HG03159 (cell line): ENCODE data around the gene DPP3.
"Not testable (repeated sequence)": the region's sequence is repeated elsewhere in the genome, so short reads cannot be mapped to it uniquely, and the experiment has no call there.

ENCODE experiments used
- ATAC-seq: cut with Tn5 transposase; IDR thresholded peaks from one replicate; pipeline ENCODE4 v1.9.1; 2021; ENCODE audit warnings: mild to moderate bottlenecking, moderate library complexity; ENCODE audit not compliant: unreplicated experiment

Gene DPP3

GRCh38 chr11:66462911-66463310 lies 17.3 kb upstream of the DPP3 start:
- no peak for ATAC-seq

- ATAC-seq, result not testable (repeated sequence)
Observed at GRCh38 chr11:66464116-66464515, 16.1 kb upstream of the DPP3 start.

- no peak for ATAC-seq
Observed at GRCh38 chr11:66464916-66465315, 15.3 kb upstream of the DPP3 start.

- ATAC-seq, result no peak
Observed at GRCh38 chr11:66465373-66466224, 14.6 kb upstream of the DPP3 start.

- peak; percentile 69 for ATAC-seq
Observed at GRCh38 chr11:66466225-66467033, 13.8 kb upstream of the DPP3 start, which contains the start of gene PELI3. Gene PELI3 (plus strand): TSS chr11:66466905. CDS start chr11:66468129, 1,224 bp downstream.

GRCh38 chr11:66467034-66467659 lies 13.1 kb upstream of the DPP3 start:
- peak; percentile 39 for ATAC-seq

- no peak for ATAC-seq
Observed at GRCh38 chr11:66467756-66468155, 12.5 kb upstream of the DPP3 start.

- ATAC-seq, result no peak
Observed at GRCh38 chr11:66468691-66469090, 11.5 kb upstream of the DPP3 start.

- no peak for ATAC-seq
Observed at GRCh38 chr11:66469441-66469840, 10.8 kb upstream of the DPP3 start.

GRCh38 chr11:66470015-66470414 lies 10.2 kb upstream of the DPP3 start:
- ATAC-seq, result no peak

GRCh38 chr11:66471142-66471541 lies 9.1 kb upstream of the DPP3 start:
- no peak for ATAC-seq

GRCh38 chr11:66472054-66472453 lies 8.2 kb upstream of the DPP3 start:
- ATAC-seq, result no peak

- no peak for ATAC-seq
Observed at GRCh38 chr11:66473167-66473566, 7.1 kb upstream of the DPP3 start.

- ATAC-seq, result no peak
Observed at GRCh38 chr11:66473608-66474515, 6.4 kb upstream of the DPP3 start.

- no peak for ATAC-seq
Observed at GRCh38 chr11:66475349-66476172, 4.7 kb upstream of the DPP3 start.

GRCh38 chr11:66476173-66476840 lies 3.9 kb upstream of the DPP3 start:
- no peak for ATAC-seq

- no peak for ATAC-seq
Observed at GRCh38 chr11:66476841-66477251, 3.4 kb upstream of the DPP3 start.

GRCh38 chr11:66477263-66478201 lies 2.7 kb upstream of the DPP3 start:
- ATAC-seq, result no peak
